DND-41 (cell line): ENCODE measurements around the gene LTN1.

Source experiments
- ATAC-seq: fragments of 200-7000 bp; cut with Tn5 transposase; 3 replicates; pipeline ENCODE4 v1.9.1; 2021; ENCODE audit warnings: low read depth; ENCODE audit not compliant: insufficient read depth
- DNase-seq: peaks from one replicate; pipeline ENCODE4 v3.0.0-alpha.2; 2020
- H2AFZ ChIP-seq: 2 replicates; pipeline ENCODE4 v1.6.0; 2012; ENCODE audit warnings: low read depth, low read length
- H3K27ac ChIP-seq: 2 replicates; pipeline ENCODE4 v1.5.1; 2012; ENCODE audit warnings: low read length, inconsistent platforms
- H3K27me3 ChIP-seq: fragments of 200-600 bp; sonication (generic); 2 replicates; pipeline ENCODE4 v1.6.0; 2012; ENCODE audit warnings: low read length, mild to moderate bottlenecking, inconsistent platforms; ENCODE audit not compliant: insufficient read depth, poor library complexity
- H3K36me3 ChIP-seq: 2 replicates; pipeline ENCODE4 v1.5.1; 2012; ENCODE audit warnings: low read length, inconsistent platforms; ENCODE audit not compliant: insufficient read depth
- H3K4me1 ChIP-seq: 2 replicates; pipeline ENCODE4 v1.5.1; 2012; ENCODE audit warnings: mild to moderate bottlenecking, low read length; ENCODE audit not compliant: insufficient read depth
- H3K4me2 ChIP-seq: 2 replicates; pipeline ENCODE4 v1.6.0; 2012; ENCODE audit warnings: mild to moderate bottlenecking, moderate library complexity, low read length, inconsistent platforms; ENCODE audit not compliant: insufficient read depth
- H3K4me3 ChIP-seq, 2 experiments: fragments of 200-600 bp in 1 of 2; shearing (Covaris generic) in 1 of 2; 2 replicates each; pipeline ENCODE4 v1.5.1; 2012 to 2016; ENCODE audit warnings: inconsistent platforms in 2 of 2, low read length in 2 of 2, mild to moderate bottlenecking in 2 of 2, low read depth in 1 of 2, moderate library complexity in 1 of 2
- H3K79me2 ChIP-seq: 2 replicates; pipeline ENCODE4 v1.6.0; 2012; ENCODE audit warnings: low read length, inconsistent platforms; ENCODE audit not compliant: insufficient read depth
- H3K9ac ChIP-seq: 2 replicates; pipeline ENCODE4 v1.6.0; 2012; ENCODE audit warnings: low read depth, mild to moderate bottlenecking, inconsistent platforms, low read length, moderate library complexity
- H3K9me3 ChIP-seq: 2 replicates; pipeline ENCODE4 v1.5.1; 2012; ENCODE audit warnings: low read length, moderate library complexity, mild to moderate bottlenecking, inconsistent platforms; ENCODE audit not compliant: insufficient read depth, severe bottlenecking
- H4K20me1 ChIP-seq: 2 replicates; pipeline ENCODE4 v1.6.0; 2012; ENCODE audit warnings: low read length; ENCODE audit not compliant: insufficient read depth
- EZH2 ChIP-seq: IDR thresholded peaks from 3 replicates; pipeline ENCODE4 v1.6.1; 2012; ENCODE audit warnings: borderline replicate concordance, low read depth, mild to moderate bottlenecking, moderate library complexity, low read length, inconsistent platforms; ENCODE audit not compliant: severe bottlenecking
- TF ChIP-seq, protein P1 (sequence below): IDR thresholded peaks from 2 replicates; pipeline ENCODE4 v1.5.1; 2012; ENCODE audit warnings: borderline replicate concordance, low read length, moderate library complexity, mild to moderate bottlenecking; ENCODE audit not compliant: poor library complexity, severe bottlenecking; ENCODE audit errors: extremely low read depth

LTN1 gene

DNA sequence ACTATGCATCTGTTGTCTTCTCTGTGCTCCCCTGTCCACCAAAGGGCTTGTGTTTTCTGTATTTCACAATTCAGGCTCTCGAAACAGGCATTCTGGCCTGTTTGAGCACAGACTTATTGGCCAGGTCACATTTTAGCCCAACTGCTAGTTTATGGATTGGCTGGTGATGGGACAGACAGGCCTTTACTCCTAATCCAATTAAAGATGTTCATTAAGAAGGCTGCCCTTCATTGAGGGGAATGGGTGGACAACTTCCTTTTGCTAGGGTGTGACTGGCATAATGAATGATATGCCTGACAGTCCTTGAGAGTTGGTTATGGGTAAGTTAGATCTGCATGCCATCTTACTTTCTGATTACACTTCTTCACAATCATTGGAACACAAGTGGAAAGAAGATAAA is 86.4 kb downstream of the LTN1 start:
- H3K4me1 ChIP-seq: no peaks in the 10 kb centered on the region
- no peak overlapping the region for H3K9ac ChIP-seq
- no peak for ATAC-seq
- H3K27me3 ChIP-seq: no peaks in the 10 kb centered on the region
- no peak overlapping the region for H2AFZ ChIP-seq
- H4K20me1 ChIP-seq: no peaks in the 10 kb centered on the region
- H3K4me2 ChIP-seq: no peak overlapping the region
- H3K79me2 ChIP-seq: no peaks in the 10 kb centered on the region
- no peak overlapping the region for H3K4me3 ChIP-seq
- H3K9me3 ChIP-seq: no peaks in the 10 kb centered on the region
- H3K27ac ChIP-seq: no peak overlapping the region
- no peaks in the 10 kb centered on the region for H3K36me3 ChIP-seq
- DNase-seq: no peak
- TF ChIP-seq, protein P1, sequence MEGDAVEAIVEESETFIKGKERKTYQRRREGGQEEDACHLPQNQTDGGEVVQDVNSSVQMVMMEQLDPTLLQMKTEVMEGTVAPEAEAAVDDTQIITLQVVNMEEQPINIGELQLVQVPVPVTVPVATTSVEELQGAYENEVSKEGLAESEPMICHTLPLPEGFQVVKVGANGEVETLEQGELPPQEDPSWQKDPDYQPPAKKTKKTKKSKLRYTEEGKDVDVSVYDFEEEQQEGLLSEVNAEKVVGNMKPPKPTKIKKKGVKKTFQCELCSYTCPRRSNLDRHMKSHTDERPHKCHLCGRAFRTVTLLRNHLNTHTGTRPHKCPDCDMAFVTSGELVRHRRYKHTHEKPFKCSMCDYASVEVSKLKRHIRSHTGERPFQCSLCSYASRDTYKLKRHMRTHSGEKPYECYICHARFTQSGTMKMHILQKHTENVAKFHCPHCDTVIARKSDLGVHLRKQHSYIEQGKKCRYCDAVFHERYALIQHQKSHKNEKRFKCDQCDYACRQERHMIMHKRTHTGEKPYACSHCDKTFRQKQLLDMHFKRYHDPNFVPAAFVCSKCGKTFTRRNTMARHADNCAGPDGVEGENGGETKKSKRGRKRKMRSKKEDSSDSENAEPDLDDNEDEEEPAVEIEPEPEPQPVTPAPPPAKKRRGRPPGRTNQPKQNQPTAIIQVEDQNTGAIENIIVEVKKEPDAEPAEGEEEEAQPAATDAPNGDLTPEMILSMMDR: no peak
- TF ChIP-seq EZH2: no peak

DNA sequence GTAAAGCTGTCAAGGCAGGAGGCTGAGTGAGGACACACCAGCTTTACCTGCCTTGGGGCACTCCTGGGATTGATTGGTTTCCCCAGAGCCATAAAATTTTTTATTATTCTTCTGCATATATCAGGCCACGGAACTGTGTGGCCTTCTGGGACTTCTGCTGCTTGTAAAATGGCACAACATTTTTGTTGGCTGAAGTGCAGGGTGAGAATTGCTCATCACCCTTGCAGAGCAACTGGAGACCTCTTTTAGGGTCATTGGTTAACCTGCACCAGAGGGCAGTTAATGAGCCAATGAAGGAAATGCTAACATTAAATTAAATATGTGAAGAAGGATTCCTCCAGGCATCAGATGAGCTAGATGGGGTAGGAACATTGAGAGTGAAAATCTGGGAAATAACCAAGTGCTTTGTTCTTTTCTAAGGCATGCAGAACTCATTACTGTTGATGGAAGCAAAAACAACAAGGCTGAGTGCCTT is 87.7 kb downstream of the LTN1 start:
- no peak for ATAC-seq

DNA sequence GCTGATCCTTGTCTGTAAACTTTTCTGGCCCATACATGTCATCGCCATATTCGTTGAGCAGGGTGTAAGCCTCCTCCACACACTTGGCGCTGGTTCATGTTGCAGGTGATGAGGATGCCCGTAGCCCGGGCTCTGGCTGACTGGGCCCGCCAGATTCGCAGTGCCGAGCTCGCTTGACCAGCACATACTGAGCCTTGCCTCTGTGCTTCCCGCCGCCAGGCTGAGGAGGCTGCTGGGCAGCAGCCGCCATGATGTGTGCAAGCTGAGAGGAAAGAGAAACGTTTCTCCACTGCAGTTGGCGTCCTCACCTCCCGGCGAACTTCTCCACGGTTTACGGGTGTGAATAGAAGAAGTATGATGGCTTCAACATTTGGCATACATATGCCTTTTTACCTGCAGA is 89.2 kb downstream of the LTN1 start:
- Histone ChIP-seq H3K79me2 (no peaks in the 10 kb centered on the region), H3K27me3 (no peaks in the 10 kb centered on the region), H2AFZ (no peak overlapping the region), H3K9ac (no peak overlapping the region), H3K36me3 (no peaks in the 10 kb centered on the region), H4K20me1 (no peaks in the 10 kb centered on the region), H3K27ac (no peak overlapping the region), H3K9me3 (no peaks in the 10 kb centered on the region), H3K4me1 (no peaks in the 10 kb centered on the region), H3K4me3 (no peak overlapping the region), H3K4me2 (no peak overlapping the region)
- TF ChIP-seq, protein P1: no peak
- DNase-seq (no peak), ATAC-seq (no peak)

More for the DNA sequence above, 87.7 kb downstream of the LTN1 start:
- no peak overlapping the region for H3K4me2 ChIP-seq
- H3K9me3 ChIP-seq: no peaks in the 10 kb centered on the region
- TF ChIP-seq, protein P1: no peak
- no peak for TF ChIP-seq EZH2
- no peaks in the 10 kb centered on the region for H3K27me3 ChIP-seq
- H2AFZ ChIP-seq: no peak overlapping the region
- no peaks in the 10 kb centered on the region for H3K4me1 ChIP-seq
- H3K27ac ChIP-seq: no peak overlapping the region
- DNase-seq: no peak
- H3K79me2 ChIP-seq: no peaks in the 10 kb centered on the region
- H3K36me3 ChIP-seq: no peaks in the 10 kb centered on the region
- H3K4me3 ChIP-seq: no peak overlapping the region
- no peaks in the 10 kb centered on the region for H4K20me1 ChIP-seq
- H3K9ac ChIP-seq: no peak overlapping the region

DNA sequence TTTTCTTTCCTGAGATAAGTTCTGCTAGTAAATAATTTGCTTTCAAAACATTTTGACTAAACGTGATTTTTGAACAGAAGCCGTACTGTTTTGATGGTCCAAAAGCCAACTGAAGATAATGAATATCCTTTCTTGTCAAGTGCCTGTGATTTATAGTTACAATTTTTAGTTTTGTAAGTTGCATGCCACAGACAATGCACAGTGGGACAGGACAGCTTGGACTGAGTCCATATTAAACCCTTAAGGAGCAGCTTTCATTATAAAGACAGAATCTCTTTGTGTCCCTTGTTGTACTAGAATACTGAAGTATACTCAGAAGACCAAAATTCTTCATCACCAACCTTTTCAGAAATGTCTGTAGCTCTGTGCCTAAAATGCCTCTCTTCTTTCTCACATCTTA is 92.2 kb downstream of the LTN1 start:
- Histone ChIP-seq H3K27me3 (no peaks in the 10 kb centered on the region), H3K79me2 (no peaks in the 10 kb centered on the region), H3K4me1 (no peaks in the 10 kb centered on the region), H3K9ac (no peak overlapping the region), H3K27ac (no peak overlapping the region), H4K20me1 (no peaks in the 10 kb centered on the region), H3K4me2 (no peak overlapping the region), H3K4me3 (no peak overlapping the region), H3K36me3 (no peaks in the 10 kb centered on the region), H2AFZ (no peak overlapping the region), H3K9me3 (no peaks in the 10 kb centered on the region)
- no peak for ATAC-seq
- no peak for TF ChIP-seq EZH2
- TF ChIP-seq, protein P1: no peak
- DNase-seq: no peak
